Thyroid gland (tissue), 4 donors: ENCODE results near the gene RXFP4.

Experiments used
- CTCF ChIP-seq, 6 experiments: fragments of 200-600 bp in 3 of 6; fragments of 450-650 bp in 3 of 6; sonication (generic) in 3 of 6; IDR thresholded peaks; one replicate each; pipeline ENCODE4 v1.5.1; 2016 to 2019; ENCODE audit warnings: antibody characterized with exemption in 6 of 6, mild to moderate bottlenecking in 2 of 6, inconsistent platforms in 1 of 6, moderate library complexity in 1 of 6
- POLR2A ChIP-seq, 2 donors: fragments of 450-650 bp; IDR thresholded peaks; one replicate each; pipeline ENCODE4 v1.6.1; 2017; ENCODE audit warnings: antibody characterized with exemption in 2 of 2, mild to moderate bottlenecking in 2 of 2, moderate library complexity in 1 of 2

GRCh38 chr1:155900161-155900560 is 41.3 kb upstream of the RXFP4 start:
- no peak for TF ChIP-seq POLR2A (IDR thresholded peaks at IDR 0.05)
- no peak for TF ChIP-seq CTCF (IDR thresholded peaks at IDR 0.05)
